Activated T-helper 2 cell treated with anti-CD3 and anti-CD28 coated beads, Interferon-gamma antibody, Interleukin-2, Interleukin-4, amounts not matched to agents 10 μg/mL and 5 μg/mL and 100 μg/mL, durations not matched to agents 14 hours and 24 hours and 36 hours (primary cell): Measurements from ENCODE around the gene ATRAID. TPM values are rescaled to one million over a fixed set of nuclear protein-coding genes. Genes with fewer than 3 reads are reported as not detected.
"Not testable (repeated sequence)": the region's sequence is repeated elsewhere in the genome, so short reads cannot be mapped to it uniquely, and the experiment has no call there.

Source experiments
- DNase-seq: peaks from one replicate; pipeline ENCODE4 v3.0.0; 2021; ENCODE audit warnings: low spot score
- H3K27ac Mint-ChIP-seq: one replicate; pipeline ENCODE4 v1.8.0; 2021; ENCODE audit warnings: mixed read lengths
- H3K27me3 Mint-ChIP-seq: one replicate; pipeline ENCODE4 v1.8.0; 2021; ENCODE audit warnings: low read depth, mixed read lengths
- H3K36me3 Mint-ChIP-seq: one replicate; pipeline ENCODE4 v1.8.0; 2021; ENCODE audit warnings: low read depth, mixed read lengths
- H3K4me1 Mint-ChIP-seq: one replicate; pipeline ENCODE4 v1.8.0; 2021; ENCODE audit warnings: low read depth, mixed read lengths
- H3K4me3 Mint-ChIP-seq: one replicate; pipeline ENCODE4 v1.8.0; 2021; ENCODE audit warnings: low read depth, mild to moderate bottlenecking, moderate library complexity, mixed read lengths
- H3K9me3 Mint-ChIP-seq: one replicate; pipeline ENCODE4 v1.8.0; 2021; ENCODE audit warnings: mixed read lengths
- intact Hi-C: fragments of 100-400 bp; cut with micrococcal nuclease; formaldehyde crosslinking; loops from one replicate; pipeline ENCODE4 v1.15.1; 2023
- total RNA-seq: library from RNA; stranded (reverse); gene quantifications from 2 replicates; pipeline ENCODE4 v1.2.3, GENCODE V29; 2022

The ATRAID gene
- total RNA-seq, 1 donor from 2014 or later = 114 TPM

DNA sequence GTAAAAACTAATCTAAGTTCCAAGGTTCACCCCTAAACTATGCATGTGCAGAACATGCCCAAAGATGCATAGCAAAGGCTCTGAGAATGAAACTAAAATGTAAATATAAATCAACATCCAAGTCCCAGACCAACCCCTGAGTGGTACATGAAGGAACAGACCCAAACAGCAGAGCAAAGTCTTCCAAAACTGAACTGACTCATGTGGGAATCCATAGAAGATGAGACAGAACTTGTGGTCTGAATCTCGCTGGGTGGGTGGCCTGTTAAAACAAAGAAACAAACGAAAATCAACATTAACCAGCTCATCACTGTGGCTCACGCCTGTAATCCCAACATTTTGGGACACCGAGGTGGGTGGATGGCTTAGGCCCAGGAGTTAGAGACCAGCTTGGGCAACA, 29.5 kb upstream of the ATRAID start:
- no peaks in the 10 kb centered on the region for H3K4me1 Mint-ChIP-seq
- H3K27me3 Mint-ChIP-seq = peaks cover 49% of the 10 kb centered on the region
- intact Hi-C loops = no loop called here
- DNase-seq = no peak
- H3K9me3 Mint-ChIP-seq = no peaks in the 10 kb centered on the region
- no peak overlapping the region for H3K4me3 Mint-ChIP-seq
- H3K36me3 Mint-ChIP-seq = no peaks in the 10 kb centered on the region
- no peak overlapping the region for H3K27ac Mint-ChIP-seq

DNA sequence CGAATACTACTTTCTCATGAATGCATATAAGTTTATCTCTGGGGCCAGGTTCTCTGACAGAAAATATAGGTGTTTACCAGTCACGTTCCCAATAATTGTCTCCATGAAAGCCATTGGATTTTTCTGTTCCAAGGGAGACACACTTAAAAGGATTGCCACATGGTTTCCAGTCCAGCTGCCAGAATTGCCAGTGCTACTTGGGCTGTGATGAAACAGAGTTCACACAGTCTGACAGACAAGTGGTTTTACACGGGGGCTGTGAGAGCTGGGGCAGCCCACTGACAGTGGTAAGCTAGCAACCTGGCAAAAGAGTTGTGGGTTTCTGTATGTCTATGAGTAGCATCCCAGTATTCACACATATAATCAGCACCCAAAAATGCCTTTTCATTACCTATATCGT, 27.7 kb upstream of the ATRAID start:
- peaks cover 42% of the 10 kb centered on the region for H3K27me3 Mint-ChIP-seq
- intact Hi-C loops = no loop called here
- no peak overlapping the region for H3K27ac Mint-ChIP-seq

DNA sequence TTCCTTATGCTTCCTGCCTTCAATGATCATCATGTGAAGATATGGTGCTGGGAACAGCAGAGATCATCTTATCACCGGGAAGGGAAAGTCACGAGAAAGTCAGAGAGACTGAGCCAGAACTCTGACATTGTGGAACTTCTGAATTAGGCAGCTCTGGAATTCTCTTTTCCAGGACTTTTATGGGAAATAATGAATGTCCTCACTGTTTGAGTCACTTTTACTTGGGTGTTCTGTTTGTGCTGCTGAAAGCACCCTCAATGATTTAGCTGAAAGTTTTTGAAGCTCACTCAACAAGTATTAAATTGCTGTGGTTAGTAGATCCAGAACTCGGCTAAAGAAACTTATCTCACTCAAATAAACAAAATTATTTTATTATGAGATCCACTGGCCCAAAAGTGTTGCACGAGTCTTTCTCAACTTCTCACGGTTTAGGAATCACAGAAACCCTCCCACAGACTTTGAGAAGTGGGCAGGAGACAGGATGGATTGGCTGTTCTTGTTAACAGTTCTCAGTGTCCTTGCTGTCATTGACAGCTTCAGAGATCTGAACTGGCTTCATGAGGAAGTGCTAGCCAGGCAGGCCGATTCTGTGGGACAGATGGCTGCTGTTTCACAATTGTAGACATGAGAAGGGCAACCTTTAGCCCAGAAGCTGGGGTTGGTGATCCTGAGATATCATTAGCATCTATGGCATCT, 26.4 kb upstream of the ATRAID start:
- no peaks in the 10 kb centered on the region for H3K36me3 Mint-ChIP-seq
- no peaks in the 10 kb centered on the region for H3K4me1 Mint-ChIP-seq
- no peaks in the 10 kb centered on the region for H3K9me3 Mint-ChIP-seq
- DNase-seq = no peak
- H3K27ac Mint-ChIP-seq = no peak overlapping the region
- intact Hi-C loops = no loop called here
- H3K27me3 Mint-ChIP-seq = peaks cover 32% of the 10 kb centered on the region
- no peak overlapping the region for H3K4me3 Mint-ChIP-seq

More for the DNA sequence above, 27.7 kb upstream of the ATRAID start:
- no peaks in the 10 kb centered on the region for H3K36me3 Mint-ChIP-seq
- H3K4me3 Mint-ChIP-seq = no peak overlapping the region
- H3K4me1 Mint-ChIP-seq = no peaks in the 10 kb centered on the region
- DNase-seq = no peak
- no peaks in the 10 kb centered on the region for H3K9me3 Mint-ChIP-seq

GRCh38 chr2:27186613-27187345, 25.1 kb upstream of the ATRAID start:
- peaks cover 22% of the 10 kb centered on the region for H3K27me3 Mint-ChIP-seq
- intact Hi-C loops = no loop called here

GRCh38 chr2:27189989-27190388, 21.9 kb upstream of the ATRAID start:
- Mint-ChIP-seq H3K27ac (no peak overlapping the region), H3K9me3 (no peaks in the 10 kb centered on the region), H3K36me3 (no peaks in the 10 kb centered on the region), H3K4me3 (no peak overlapping the region), H3K27me3 (peaks cover 12% of the 10 kb centered on the region), H3K4me1 (no peaks in the 10 kb centered on the region)
- DNase-seq = no peak
- intact Hi-C loops = loop anchor here (5.0 kb wide), 1 partner anchor 93 kb away; no protein-coding TSS in a partner anchor

More at GRCh38 chr2:27186613-27187345, 25.1 kb upstream of the ATRAID start:
- Mint-ChIP-seq H3K4me1 (no peaks in the 10 kb centered on the region), H3K36me3 (no peaks in the 10 kb centered on the region), H3K9me3 (no peaks in the 10 kb centered on the region), H3K4me3 (no peak overlapping the region), H3K27ac (no peak overlapping the region)
- DNase-seq = no peak

- Mint-ChIP-seq H3K4me3 (no peak overlapping the region), H3K27me3 (peaks cover 6% of the 10 kb centered on the region), H3K36me3 (no peaks in the 10 kb centered on the region), H3K4me1 (no peaks in the 10 kb centered on the region), H3K27ac (no peak overlapping the region), H3K9me3 (no peaks in the 10 kb centered on the region)
- DNase-seq = peak; percentile 35
- intact Hi-C loops = loop anchor here (5.0 kb wide), 1 partner anchor 94 kb away; no protein-coding TSS in a partner anchor
Measured at GRCh38 chr2:27191070-27191829, 20.6 kb upstream of the ATRAID start.

DNA sequence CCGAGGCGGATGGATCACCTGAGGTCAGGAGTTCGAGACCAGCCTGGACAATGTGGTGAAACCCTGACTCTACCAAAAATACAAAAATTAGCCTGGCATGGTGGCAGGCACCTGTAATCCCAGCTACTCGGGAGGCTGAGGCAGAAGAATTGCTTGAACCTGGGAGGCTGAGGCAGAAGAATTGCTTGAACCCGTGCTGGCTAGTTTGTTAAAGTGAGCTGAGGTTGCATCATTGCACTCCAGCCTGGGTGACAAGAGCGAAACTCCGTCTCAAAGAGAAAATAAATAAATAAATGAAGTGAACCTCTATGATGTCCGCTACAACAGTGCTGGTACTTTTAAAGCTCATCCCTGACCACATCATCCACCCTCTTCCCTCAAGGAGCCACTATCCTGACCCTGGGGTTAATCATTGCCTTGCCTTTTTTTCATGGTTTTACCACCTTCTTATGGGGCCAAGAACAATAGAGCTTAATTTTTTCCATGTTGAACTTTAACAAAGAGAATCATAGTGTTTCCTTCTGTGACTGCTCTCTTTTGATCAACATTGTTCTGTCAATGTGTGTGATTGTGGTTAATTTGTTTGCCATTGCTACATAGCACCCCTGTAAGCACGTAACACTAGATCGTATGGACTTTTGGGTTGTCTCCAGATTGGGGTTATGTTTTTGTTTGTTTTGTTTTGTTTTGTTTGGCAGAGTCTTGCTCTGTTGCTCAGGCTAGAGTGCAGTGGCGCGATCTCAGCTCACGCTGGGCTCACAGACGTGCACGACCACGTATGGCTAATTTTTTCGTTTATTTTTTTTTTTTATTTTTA, 17.1 kb upstream of the ATRAID start:
- no peak overlapping the region for H3K4me3 Mint-ChIP-seq
- no peaks in the 10 kb centered on the region for H3K4me1 Mint-ChIP-seq
- DNase-seq = no peak
- H3K27me3 Mint-ChIP-seq = peaks cover 2% of the 10 kb centered on the region
- H3K9me3 Mint-ChIP-seq = no peaks in the 10 kb centered on the region
- intact Hi-C loops = loop anchor here (5.0 kb wide), 1 partner anchor 97 kb away; no protein-coding TSS in a partner anchor
- no peak overlapping the region for H3K27ac Mint-ChIP-seq
- H3K36me3 Mint-ChIP-seq = peaks cover 3% of the 10 kb centered on the region

DNA sequence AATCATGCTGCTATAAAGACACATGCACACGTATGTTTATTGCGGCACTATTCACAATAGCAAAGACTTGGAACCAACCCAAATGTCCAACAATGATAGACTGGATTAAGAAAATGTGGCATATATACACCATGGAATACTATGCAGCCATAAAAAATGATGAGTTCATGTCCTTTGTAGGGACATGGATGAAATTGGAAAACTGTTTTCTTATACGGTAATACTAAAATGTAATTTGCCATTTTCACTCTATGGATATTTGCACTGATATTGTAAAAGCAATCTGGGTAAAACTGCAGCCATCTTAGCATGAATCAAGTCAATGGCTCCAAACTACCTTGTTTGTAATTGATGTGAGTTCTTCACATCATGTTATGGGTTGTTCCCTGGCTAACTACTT, 16.0 kb upstream of the ATRAID start:
- H3K4me1 Mint-ChIP-seq, H3K9me3 Mint-ChIP-seq, DNase-seq, H3K27ac Mint-ChIP-seq, H3K36me3 Mint-ChIP-seq, H3K4me3 Mint-ChIP-seq, H3K27me3 Mint-ChIP-seq, intact Hi-C loops: not testable (repeated sequence)

- H3K4me1 Mint-ChIP-seq, H3K27me3 Mint-ChIP-seq, DNase-seq, H3K27ac Mint-ChIP-seq, intact Hi-C loops, H3K9me3 Mint-ChIP-seq, H3K4me3 Mint-ChIP-seq: not testable (repeated sequence)
- H3K36me3 Mint-ChIP-seq = peaks cover 19% of the 10 kb centered on the region
Measured at GRCh38 chr2:27198068-27198467, 13.8 kb upstream of the ATRAID start.

DNA sequence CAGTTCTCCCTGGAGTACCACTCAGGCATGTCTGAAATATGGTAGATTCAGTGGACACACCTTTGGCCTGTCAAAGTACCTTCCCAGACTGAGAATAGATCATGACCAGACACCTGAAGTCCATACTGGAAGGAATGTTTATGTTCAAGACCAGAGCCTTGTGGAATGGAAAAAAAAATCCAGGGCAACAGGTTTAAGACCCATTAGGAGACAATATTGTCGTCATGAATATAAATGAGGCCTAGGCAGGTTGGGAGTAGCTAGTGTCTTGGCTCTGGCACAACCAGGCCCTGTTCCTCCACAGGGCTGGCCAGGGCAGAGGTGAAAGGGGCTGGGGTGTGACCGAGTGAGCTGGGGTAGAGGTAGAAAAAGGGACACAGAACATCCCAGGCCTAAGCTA, 13.2 kb upstream of the ATRAID start:
- Mint-ChIP-seq H3K4me1 (peaks cover 6% of the 10 kb centered on the region), H3K27ac (no peak overlapping the region), H3K27me3 (no peaks in the 10 kb centered on the region), H3K36me3 (peaks cover 24% of the 10 kb centered on the region), H3K9me3 (no peaks in the 10 kb centered on the region), H3K4me3 (no peak overlapping the region)
- no peak for DNase-seq
- intact Hi-C loops = no loop called here

DNA sequence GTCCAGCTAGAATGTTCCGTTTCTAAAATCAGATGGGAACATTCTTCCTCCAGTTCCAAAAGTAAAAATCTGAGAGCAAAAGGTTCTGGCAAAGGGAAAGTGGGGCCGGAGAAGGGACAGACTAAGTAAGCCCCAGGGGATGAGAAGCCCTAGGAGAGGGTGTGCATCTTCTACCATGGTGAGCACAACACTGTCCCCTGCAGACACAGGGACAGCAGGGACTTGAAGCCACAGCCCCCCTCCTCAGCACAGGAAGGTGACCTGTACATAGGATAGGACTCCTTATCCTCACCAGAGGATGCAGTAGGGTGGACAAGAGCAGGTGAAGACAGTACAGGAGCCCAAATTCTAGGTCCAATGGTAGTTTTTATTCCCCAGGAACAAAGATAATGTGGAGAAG, 12.6 kb upstream of the ATRAID start:
- no peaks in the 10 kb centered on the region for H3K9me3 Mint-ChIP-seq
- DNase-seq = no peak
- peaks cover 6% of the 10 kb centered on the region for H3K4me1 Mint-ChIP-seq
- peaks cover 25% of the 10 kb centered on the region for H3K36me3 Mint-ChIP-seq
- no peak overlapping the region for H3K27ac Mint-ChIP-seq
- no peak overlapping the region for H3K4me3 Mint-ChIP-seq
- intact Hi-C loops = no loop called here
- H3K27me3 Mint-ChIP-seq = no peaks in the 10 kb centered on the region

GRCh38 chr2:27201675-27202074, 10.2 kb upstream of the ATRAID start:
- H3K9me3 Mint-ChIP-seq = no peaks in the 10 kb centered on the region
- no peak overlapping the region for H3K27ac Mint-ChIP-seq
- H3K27me3 Mint-ChIP-seq = no peaks in the 10 kb centered on the region
- no peak for DNase-seq
- intact Hi-C loops = no loop called here
- H3K4me1 Mint-ChIP-seq = peaks cover 6% of the 10 kb centered on the region
- no peak overlapping the region for H3K4me3 Mint-ChIP-seq
- H3K36me3 Mint-ChIP-seq = peaks cover 47% of the 10 kb centered on the region
